GM23248 (cell line): Measurements from ENCODE around the gene CACNA2D1.

Source experiments
- EZH2 ChIP-seq: fragments of 200-600 bp; sonication (generic); IDR thresholded peaks from 2 replicates; pipeline ENCODE4 v1.6.1; 2018; ENCODE audit warnings: antibody characterized with exemption, mild to moderate bottlenecking; ENCODE audit not compliant: insufficient read depth, poor library complexity, severe bottlenecking
- EZH2phosphoT487 ChIP-seq: fragments of 200-600 bp; sonication (generic); IDR thresholded peaks from 2 replicates; pipeline ENCODE4 v1.6.1; 2018; ENCODE audit warnings: antibody characterized with exemption, moderate library complexity, mild to moderate bottlenecking, low read depth; ENCODE audit not compliant: insufficient read depth

GRCh38 chr7:82339958-82340357, 103.6 kb downstream of the CACNA2D1 start:
- no peak for TF ChIP-seq EZH2
- no peak for TF ChIP-seq EZH2phosphoT487
